HepG2 (cell line): Measurements from ENCODE around the gene SCAMP3. TPM values are rescaled to one million over a fixed set of nuclear protein-coding genes. Genes with fewer than 3 reads are reported as not detected.
A peak's percentile ranks its signal among the peaks of the same experiment; 100 is the strongest.

Experiments used
- ATF7-NPFF ChIP-seq: sonication (generic); formaldehyde crosslinking; IDR thresholded peaks from 2 replicates; pipeline ENCODE4 v1.8.1; 2023; ENCODE audit warnings: mild to moderate bottlenecking, low read depth, missing genetic modification reagents, moderate library complexity
- CBX2 ChIP-seq, 2 experiments: fragments of 200-600 bp in 1 of 2; sonication (generic); formaldehyde crosslinking in 1 of 2; IDR thresholded peaks; 2 replicates each; pipeline versions ENCODE4 v1.7.0 to v1.8.1; 2018 to 2022; ENCODE audit warnings: low read depth in 2 of 2, low read length in 1 of 2, mild to moderate bottlenecking in 1 of 2, missing genetic modification reagents in 1 of 2
- CREB1 ChIP-seq, 2 experiments: fragments of 450-650 bp in 1 of 2; IDR thresholded peaks; 2 replicates each; pipeline ENCODE4 v1.6.1; 2016 to 2017; ENCODE audit warnings: control low read depth in 1 of 2, mild to moderate bottlenecking in 1 of 2, missing compliant biosample characterization in 1 of 2, missing genetic modification characterization in 1 of 2
- FLYWCH1 ChIP-seq: sonication (generic); formaldehyde crosslinking; IDR thresholded peaks from 2 replicates; pipeline ENCODE4 v1.8.1; 2023; ENCODE audit warnings: mild to moderate bottlenecking, missing genetic modification reagents
- FOSL2 ChIP-seq: sonication (generic); formaldehyde crosslinking; IDR thresholded peaks from 2 replicates; pipeline ENCODE4 v1.4.0; 2020; ENCODE audit warnings: missing genetic modification reagents
- MIER3 ChIP-seq: IDR thresholded peaks from 2 replicates; pipeline ENCODE4 v1.6.1; 2016; ENCODE audit warnings: missing compliant biosample characterization, borderline replicate concordance
- RFXAP ChIP-seq: sonication (generic); formaldehyde crosslinking; IDR thresholded peaks from 2 replicates; pipeline ENCODE4 v1.4.0; 2020; ENCODE audit warnings: missing genetic modification reagents, borderline replicate concordance
- SNAPC2 ChIP-seq: sonication (generic); formaldehyde crosslinking; IDR thresholded peaks from 2 replicates; pipeline ENCODE4 v1.8.1; 2022; ENCODE audit warnings: mild to moderate bottlenecking, missing genetic modification reagents
- SPEN ChIP-seq: sonication (generic); formaldehyde crosslinking; IDR thresholded peaks from 2 replicates; pipeline ENCODE4 v1.5.1; 2020; ENCODE audit warnings: low read depth, mild to moderate bottlenecking, missing genetic modification reagents
- ZNF3 ChIP-seq: IDR thresholded peaks from 2 replicates; pipeline ENCODE4 v1.7.0; 2017; ENCODE audit warnings: inconsistent platforms
- polyA plus RNA-seq, 8 experiments: library from polyadenylated mRNA; depleted of rRNA in 3 of 8; stranded (reverse) in 7 of 8; unstranded in 1 of 8; fragments of >200 nt; fragmentation: Illumina TruSeq in 4 of 8; extraction: Trizol in 4 of 8; gene quantifications; 2 replicates each; pipeline versions ENCODE4 v1.2.1 to v1.2.3, GENCODE V29; 2011 to 2016; ENCODE audit warnings: low read depth in 4 of 8, missing spikeins in 1 of 8, mixed read lengths in 1 of 8; ENCODE audit not compliant: insufficient read depth in 1 of 8
- total RNA-seq, 5 experiments: library from RNA; depleted of rRNA; stranded (reverse); fragments of >200 nt; fragmentation: Illumina TruSeq; extraction: Trizol; gene quantifications; 2 replicates each; pipeline ENCODE4 v1.2.3, GENCODE V29; 2016; ENCODE audit warnings: low read depth in 1 of 5
- TF ChIP-seq, protein P1 (sequence below): IDR thresholded peaks from 2 replicates; pipeline ENCODE4 v1.6.1; 2016
- TF ChIP-seq, protein P2 (sequence below): sonication (generic); formaldehyde crosslinking; IDR thresholded peaks from 2 replicates; pipeline ENCODE4 v1.4.0; 2020; ENCODE audit warnings: missing genetic modification reagents, low read depth, mild to moderate bottlenecking, borderline replicate concordance
- TF ChIP-seq, protein P3 (sequence below): sonication (generic); formaldehyde crosslinking; IDR thresholded peaks from 2 replicates; pipeline ENCODE4 v1.4.0; 2020; ENCODE audit warnings: missing genetic modification reagents
- TF ChIP-seq, protein P4 (sequence below): sonication (generic); formaldehyde crosslinking; IDR thresholded peaks from 2 replicates; pipeline ENCODE4 v1.5.0; 2020; ENCODE audit warnings: mild to moderate bottlenecking, missing genetic modification reagents, borderline replicate concordance
- TF ChIP-seq, protein P5 (sequence below): sonication (generic); formaldehyde crosslinking; IDR thresholded peaks from 2 replicates; pipeline ENCODE4 v1.5.0; 2020; ENCODE audit warnings: missing genetic modification reagents, mild to moderate bottlenecking, borderline replicate concordance

Gene SCAMP3
- total and polyA plus RNA-seq, 2 of the 13 experiments (the other 11 are each of a cell fraction or from before 2014, with no cell fraction given), result 46.8 to 83.3 TPM

DNA sequence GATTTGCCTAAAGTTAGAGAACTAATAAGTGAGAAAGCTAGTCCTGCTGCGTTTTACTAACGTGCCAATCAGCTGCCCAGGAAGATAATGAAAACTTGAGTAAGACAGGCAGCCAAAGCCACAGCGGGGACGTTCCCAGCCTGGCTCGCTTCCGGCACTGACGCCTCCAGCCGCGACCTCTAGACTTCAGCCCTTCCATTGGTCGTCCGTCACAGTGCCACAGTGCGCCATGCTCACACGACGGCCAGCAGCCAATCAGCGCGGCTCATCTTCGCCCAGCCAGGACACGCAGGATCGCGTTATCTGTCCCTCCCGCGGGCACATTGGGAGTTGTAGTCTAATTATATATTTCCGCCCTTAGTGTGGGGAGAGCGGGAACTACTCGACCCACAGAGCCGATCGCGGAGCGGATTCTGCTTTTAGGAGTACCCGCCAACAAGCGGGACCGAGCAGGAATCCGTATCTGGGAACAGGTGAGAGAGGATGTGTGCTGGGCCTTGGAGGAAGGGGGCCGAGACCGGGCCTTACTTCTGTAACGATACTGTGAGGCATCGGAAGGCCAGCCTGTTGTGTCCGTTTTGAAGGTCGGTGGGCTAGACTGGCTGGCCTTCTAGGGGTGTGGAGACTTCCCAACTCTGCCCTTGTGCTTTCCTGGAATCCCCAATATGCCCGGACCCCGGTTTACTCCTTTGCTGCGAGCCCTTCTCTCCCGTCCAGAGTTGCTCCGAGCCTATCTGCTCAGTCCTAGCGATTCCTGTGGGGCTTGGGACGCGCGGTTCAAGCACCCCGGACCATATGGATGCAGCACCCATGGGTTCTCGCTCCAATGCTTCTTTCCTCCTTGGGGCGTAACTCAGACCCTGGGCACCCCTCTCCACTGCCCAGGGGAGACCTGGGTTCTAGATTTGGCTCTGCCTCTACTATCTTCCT lies 46.6 kb upstream of the SCAMP3 start, which contains the start of gene FDPS (continued):
- TF ChIP-seq ATF7-NPFF (no peak), ZNF3 (no peak), SPEN (CRISPR knock-in tag) (peak; percentile 88), MIER3 (CRISPR knock-in tag) (no peak; the same call in 1 of the 2 replicates), FOSL2 (0 out of 2 replicates have a peak, but pooled peaks have one; percentile 29), FLYWCH1 (CRISPR knock-in tag) (no peak), SNAPC2 (no peak), CREB1 (IDR thresholded peaks at IDR 0.05) (peak; percentile 92), CREB1 (CRISPR knock-in tag; IDR thresholded peaks at IDR 0.05) (peak; percentile 99), CBX2 (IDR thresholded peaks at IDR 0.05; ENCODE audit: low read depth, low read length) (no peak), CBX2 (CRISPR knock-in tag; IDR thresholded peaks at IDR 0.05; ENCODE audit: low read depth) (no peak), RFXAP (CRISPR knock-in tag) (no peak)
- TF ChIP-seq, protein P1, sequence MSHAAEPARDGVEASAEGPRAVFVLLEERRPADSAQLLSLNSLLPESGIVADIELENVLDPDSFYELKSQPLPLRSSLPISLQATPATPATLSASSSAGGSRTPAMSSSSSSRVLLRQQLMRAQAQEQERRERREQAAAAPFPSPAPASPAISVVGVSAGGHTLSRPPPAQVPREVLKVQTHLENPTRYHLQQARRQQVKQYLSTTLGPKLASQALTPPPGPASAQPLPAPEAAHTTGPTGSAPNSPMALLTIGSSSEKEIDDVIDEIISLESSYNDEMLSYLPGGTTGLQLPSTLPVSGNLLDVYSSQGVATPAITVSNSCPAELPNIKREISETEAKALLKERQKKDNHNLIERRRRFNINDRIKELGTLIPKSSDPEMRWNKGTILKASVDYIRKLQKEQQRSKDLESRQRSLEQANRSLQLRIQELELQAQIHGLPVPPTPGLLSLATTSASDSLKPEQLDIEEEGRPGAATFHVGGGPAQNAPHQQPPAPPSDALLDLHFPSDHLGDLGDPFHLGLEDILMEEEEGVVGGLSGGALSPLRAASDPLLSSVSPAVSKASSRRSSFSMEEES (CRISPR knock-in tag), result peak; percentile 11; the same call in 1 of the 2 replicates
- TF ChIP-seq, protein P2, sequence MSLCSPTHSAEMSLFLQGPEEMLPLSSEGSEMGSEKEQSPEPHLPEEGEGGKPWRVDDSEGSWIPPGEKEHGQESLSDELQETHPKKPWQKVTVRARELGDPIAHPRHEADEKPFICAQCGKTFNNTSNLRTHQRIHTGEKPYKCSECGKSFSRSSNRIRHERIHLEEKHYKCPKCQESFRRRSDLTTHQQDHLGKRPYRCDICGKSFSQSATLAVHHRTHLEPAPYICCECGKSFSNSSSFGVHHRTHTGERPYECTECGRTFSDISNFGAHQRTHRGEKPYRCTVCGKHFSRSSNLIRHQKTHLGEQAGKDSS (CRISPR knock-in tag), result no peak
- TF ChIP-seq, protein P3, sequence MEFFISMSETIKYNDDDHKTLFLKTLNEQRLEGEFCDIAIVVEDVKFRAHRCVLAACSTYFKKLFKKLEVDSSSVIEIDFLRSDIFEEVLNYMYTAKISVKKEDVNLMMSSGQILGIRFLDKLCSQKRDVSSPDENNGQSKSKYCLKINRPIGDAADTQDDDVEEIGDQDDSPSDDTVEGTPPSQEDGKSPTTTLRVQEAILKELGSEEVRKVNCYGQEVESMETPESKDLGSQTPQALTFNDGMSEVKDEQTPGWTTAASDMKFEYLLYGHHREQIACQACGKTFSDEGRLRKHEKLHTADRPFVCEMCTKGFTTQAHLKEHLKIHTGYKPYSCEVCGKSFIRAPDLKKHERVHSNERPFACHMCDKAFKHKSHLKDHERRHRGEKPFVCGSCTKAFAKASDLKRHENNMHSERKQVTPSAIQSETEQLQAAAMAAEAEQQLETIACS (CRISPR knock-in tag), result no peak; the same call in 1 of the 2 replicates
- TF ChIP-seq, protein P4, sequence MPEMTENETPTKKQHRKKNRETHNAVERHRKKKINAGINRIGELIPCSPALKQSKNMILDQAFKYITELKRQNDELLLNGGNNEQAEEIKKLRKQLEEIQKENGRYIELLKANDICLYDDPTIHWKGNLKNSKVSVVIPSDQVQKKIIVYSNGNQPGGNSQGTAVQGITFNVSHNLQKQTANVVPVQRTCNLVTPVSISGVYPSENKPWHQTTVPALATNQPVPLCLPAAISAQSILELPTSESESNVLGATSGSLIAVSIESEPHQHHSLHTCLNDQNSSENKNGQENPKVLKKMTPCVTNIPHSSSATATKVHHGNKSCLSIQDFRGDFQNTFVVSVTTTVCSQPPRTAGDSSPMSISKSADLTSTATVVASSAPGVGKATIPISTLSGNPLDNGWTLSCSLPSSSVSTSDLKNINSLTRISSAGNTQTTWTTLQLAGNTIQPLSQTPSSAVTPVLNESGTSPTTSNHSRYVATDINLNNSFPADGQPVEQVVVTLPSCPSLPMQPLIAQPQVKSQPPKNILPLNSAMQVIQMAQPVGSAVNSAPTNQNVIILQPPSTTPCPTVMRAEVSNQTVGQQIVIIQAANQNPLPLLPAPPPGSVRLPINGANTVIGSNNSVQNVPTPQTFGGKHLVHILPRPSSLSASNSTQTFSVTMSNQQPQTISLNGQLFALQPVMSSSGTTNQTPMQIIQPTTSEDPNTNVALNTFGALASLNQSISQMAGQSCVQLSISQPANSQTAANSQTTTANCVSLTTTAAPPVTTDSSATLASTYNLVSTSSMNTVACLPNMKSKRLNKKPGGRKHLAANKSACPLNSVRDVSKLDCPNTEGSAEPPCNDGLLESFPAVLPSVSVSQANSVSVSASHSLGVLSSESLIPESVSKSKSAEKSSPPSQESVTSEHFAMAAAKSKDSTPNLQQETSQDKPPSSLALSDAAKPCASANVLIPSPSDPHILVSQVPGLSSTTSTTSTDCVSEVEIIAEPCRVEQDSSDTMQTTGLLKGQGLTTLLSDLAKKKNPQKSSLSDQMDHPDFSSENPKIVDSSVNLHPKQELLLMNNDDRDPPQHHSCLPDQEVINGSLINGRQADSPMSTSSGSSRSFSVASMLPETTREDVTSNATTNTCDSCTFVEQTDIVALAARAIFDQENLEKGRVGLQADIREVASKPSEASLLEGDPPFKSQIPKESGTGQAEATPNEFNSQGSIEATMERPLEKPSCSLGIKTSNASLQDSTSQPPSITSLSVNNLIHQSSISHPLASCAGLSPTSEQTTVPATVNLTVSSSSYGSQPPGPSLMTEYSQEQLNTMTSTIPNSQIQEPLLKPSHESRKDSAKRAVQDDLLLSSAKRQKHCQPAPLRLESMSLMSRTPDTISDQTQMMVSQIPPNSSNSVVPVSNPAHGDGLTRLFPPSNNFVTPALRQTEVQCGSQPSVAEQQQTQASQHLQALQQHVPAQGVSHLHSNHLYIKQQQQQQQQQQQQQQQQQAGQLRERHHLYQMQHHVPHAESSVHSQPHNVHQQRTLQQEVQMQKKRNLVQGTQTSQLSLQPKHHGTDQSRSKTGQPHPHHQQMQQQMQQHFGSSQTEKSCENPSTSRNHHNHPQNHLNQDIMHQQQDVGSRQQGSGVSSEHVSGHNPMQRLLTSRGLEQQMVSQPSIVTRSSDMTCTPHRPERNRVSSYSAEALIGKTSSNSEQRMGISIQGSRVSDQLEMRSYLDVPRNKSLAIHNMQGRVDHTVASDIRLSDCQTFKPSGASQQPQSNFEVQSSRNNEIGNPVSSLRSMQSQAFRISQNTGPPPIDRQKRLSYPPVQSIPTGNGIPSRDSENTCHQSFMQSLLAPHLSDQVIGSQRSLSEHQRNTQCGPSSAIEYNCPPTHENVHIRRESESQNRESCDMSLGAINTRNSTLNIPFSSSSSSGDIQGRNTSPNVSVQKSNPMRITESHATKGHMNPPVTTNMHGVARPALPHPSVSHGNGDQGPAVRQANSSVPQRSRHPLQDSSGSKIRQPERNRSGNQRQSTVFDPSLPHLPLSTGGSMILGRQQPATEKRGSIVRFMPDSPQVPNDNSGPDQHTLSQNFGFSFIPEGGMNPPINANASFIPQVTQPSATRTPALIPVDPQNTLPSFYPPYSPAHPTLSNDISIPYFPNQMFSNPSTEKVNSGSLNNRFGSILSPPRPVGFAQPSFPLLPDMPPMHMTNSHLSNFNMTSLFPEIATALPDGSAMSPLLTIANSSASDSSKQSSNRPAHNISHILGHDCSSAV (CRISPR knock-in tag), result no peak
- TF ChIP-seq, protein P5, sequence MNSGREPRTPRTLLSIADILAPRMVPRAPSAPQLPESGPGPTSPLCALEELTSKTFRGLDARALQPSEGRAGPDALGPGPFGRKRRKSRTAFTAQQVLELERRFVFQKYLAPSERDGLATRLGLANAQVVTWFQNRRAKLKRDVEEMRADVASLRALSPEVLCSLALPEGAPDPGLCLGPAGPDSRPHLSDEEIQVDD (CRISPR knock-in tag), result 0 out of 2 replicates have a peak, but pooled peaks have one; percentile 18
